CD4-positive, alpha-beta memory T cell (primary cell): ENCODE results near the gene FADS3. TPM values are rescaled to one million over a fixed set of nuclear protein-coding genes. Genes with fewer than 3 reads are reported as not detected.

Experiments used
- CTCF ChIA-PET: fragments of 350-600 bp; sonication (Branson Sonifier 250); formaldehyde crosslinking; loops from one replicate; lab custom pipeline; 2021; ENCODE audit warnings: inconsistent platforms; ENCODE audit not compliant: partially characterized antibody; lab: Charles Lee
- POLR2A ChIA-PET: fragments of 350-600 bp; sonication (Branson Sonifier 250); formaldehyde crosslinking; loops from one replicate; lab custom pipeline; 2021; ENCODE audit not compliant: partially characterized antibody; lab: Charles Lee
- DNase-seq, 5 donors: peaks; one replicate each; pipeline versions ENCODE4 v3.0.0 to v3.0.0-alpha.2; 2020 to 2022; ENCODE audit warnings: mixed read lengths in 1 of 5
- H3K27ac ChIP-seq: one replicate; pipeline ENCODE4 v1.7.0; 2013; ENCODE audit warnings: low read depth, low read length
- H3K27me3 ChIP-seq: 2 replicates; pipeline ENCODE4 v1.7.0; 2013; ENCODE audit warnings: mild to moderate bottlenecking, low read length, moderate library complexity; ENCODE audit not compliant: insufficient read depth
- H3K36me3 ChIP-seq: 2 replicates; pipeline ENCODE4 v1.7.0; 2013; ENCODE audit warnings: mild to moderate bottlenecking, low read length, moderate library complexity; ENCODE audit not compliant: insufficient read depth
- H3K4me1 ChIP-seq: 2 replicates; pipeline ENCODE4 v1.7.0; 2013; ENCODE audit warnings: mild to moderate bottlenecking, low read length, moderate library complexity; ENCODE audit not compliant: insufficient read depth
- H3K4me3 ChIP-seq, 2 donors: one replicate each; pipeline ENCODE4 v1.7.0; 2013; ENCODE audit warnings: low read length in 2 of 2, mild to moderate bottlenecking in 1 of 2
- H3K9me3 ChIP-seq, 2 donors: one replicate each; pipeline ENCODE4 v1.7.0; 2013; ENCODE audit warnings: low read length in 2 of 2, control low read depth in 1 of 2; ENCODE audit not compliant: control insufficient read depth in 1 of 2
- H3K27ac Mint-ChIP-seq, 7 donors: one replicate each; pipeline ENCODE4 v1.8.0; 2020 to 2021; ENCODE audit warnings: mixed read lengths in 7 of 7, mild to moderate bottlenecking in 6 of 7, inconsistent platforms in 3 of 7, moderate library complexity in 3 of 7
- H3K27me3 Mint-ChIP-seq, 2 donors: one replicate each; pipeline ENCODE4 v1.8.0; 2020 to 2021; ENCODE audit warnings: mixed read lengths in 2 of 2
- H3K36me3 Mint-ChIP-seq, 2 donors: one replicate each; pipeline ENCODE4 v1.8.0; 2020 to 2021; ENCODE audit warnings: mixed read lengths in 2 of 2, inconsistent platforms in 1 of 2, mild to moderate bottlenecking in 1 of 2
- H3K4me1 Mint-ChIP-seq, 4 donors: one replicate each; pipeline ENCODE4 v1.8.0; 2020 to 2021; ENCODE audit warnings: mixed read lengths in 4 of 4, mild to moderate bottlenecking in 1 of 4
- H3K4me3 Mint-ChIP-seq, 8 donors: one replicate each; pipeline ENCODE4 v1.8.0; 2020 to 2021; ENCODE audit warnings: mixed read lengths in 8 of 8, mild to moderate bottlenecking in 7 of 8, moderate library complexity in 6 of 8, inconsistent platforms in 3 of 8
- H3K9me3 Mint-ChIP-seq, 8 donors: one replicate each; pipeline ENCODE4 v1.8.0; 2020 to 2021; ENCODE audit warnings: mixed read lengths in 8 of 8, mild to moderate bottlenecking in 5 of 8, inconsistent platforms in 3 of 8, moderate library complexity in 1 of 8
- intact Hi-C: fragments of 100-400 bp; cut with micrococcal nuclease; formaldehyde crosslinking; loops from one replicate; pipeline ENCODE4 v1.15.1; 2023
- polyA plus RNA-seq, 2 donors: library from polyadenylated mRNA; unstranded; fragments of 300-500 nt; fragmentation: Illumina TruSeq; gene quantifications; one replicate each; pipeline ENCODE4 v1.2.3, GENCODE V29; 2021
- total RNA-seq, 2 experiments: library from RNA; stranded (reverse); gene quantifications; one replicate each; pipeline ENCODE4 v1.2.3, GENCODE V29; 2021

The FADS3 gene
- total and polyA plus RNA-seq, 4 experiments from 2014 or later = 2.9 to 7.8 (median 4.4) TPM

DNA sequence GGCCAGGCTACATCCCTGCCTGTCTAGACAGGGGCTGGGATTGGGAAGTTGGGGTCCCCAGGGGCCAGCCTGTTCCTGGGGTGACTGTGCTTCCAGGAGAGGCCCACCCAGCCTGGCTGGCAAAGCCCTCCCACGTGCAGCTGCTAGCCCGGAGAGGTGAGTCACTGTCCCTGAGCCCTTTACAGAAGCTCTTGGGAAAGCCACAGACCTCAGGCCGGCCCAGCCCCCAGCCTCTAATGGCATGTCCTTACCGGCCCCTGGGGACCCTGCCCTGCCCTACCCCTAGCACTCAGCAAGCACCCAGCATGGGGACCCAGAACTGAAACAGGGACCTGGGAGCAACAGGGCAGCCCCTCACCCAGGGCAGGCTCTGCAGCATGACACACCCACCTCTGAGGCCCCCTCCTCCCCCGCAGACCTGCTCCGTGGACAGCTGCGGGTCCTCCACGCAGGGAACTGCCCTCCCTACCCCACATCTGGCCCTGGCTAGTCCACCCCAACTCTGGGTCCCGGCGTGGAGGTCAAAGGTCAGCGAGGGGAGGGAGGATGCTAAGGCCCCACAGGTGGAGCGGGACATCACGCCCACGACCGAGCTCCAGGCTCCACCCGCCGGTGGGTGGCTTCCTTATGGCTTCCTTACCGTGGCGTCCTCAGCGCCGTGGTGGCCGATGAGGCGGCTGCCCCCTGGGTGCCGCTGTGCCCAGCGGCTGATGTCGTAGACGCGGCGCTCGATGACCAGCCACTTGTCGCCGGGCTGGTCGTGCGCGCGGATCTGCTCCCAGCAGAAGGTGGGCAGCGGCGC is 615 bp downstream of the FADS3 start:
- Mint-ChIP-seq H3K36me3 (no peaks in the 10 kb centered on the region), H3K4me3 (peak overlapping the region; percentile 81 to 91 (median 86)), H3K27ac (peak overlapping the region; percentile 49 to 92 (median 78)), H3K4me1 (peaks cover 2 to 14% (median 6%) of the 10 kb centered on the region in 4 donors), H3K27me3 (no peaks in the 10 kb centered on the region), H3K9me3 (peaks cover 0 to 2% (median 0%) of the 10 kb centered on the region in 8 donors)
- Histone ChIP-seq H3K36me3 (no peaks in the 10 kb centered on the region), H3K27ac (peak overlapping the region; percentile 69), H3K27me3 (no peaks in the 10 kb centered on the region), H3K9me3 (no peaks in the 10 kb centered on the region), H3K4me1 (peaks cover 11% of the 10 kb centered on the region), H3K4me3 (peak overlapping the region; percentile 29 to 40)
- peak; percentile 27 to 56 (median 36) for DNase-seq
- ChIA-PET CTCF (interaction anchor here (1.4 to 3.6 kb wide), 2 partner anchors 20 to 191 kb away, joined by 4 to 27 read pairs; no protein-coding TSS in a partner anchor), POLR2A (interaction anchor here (0.7 to 1.5 kb wide), 3 partner anchors 8 to 191 kb away, joined by 3 to 5 read pairs (median 3); no protein-coding TSS in a partner anchor)
- intact Hi-C loops = loop anchor here (5.0 kb wide), 1 partner anchor 73 kb away; the partner anchor contains the start of gene FADS1

DNA sequence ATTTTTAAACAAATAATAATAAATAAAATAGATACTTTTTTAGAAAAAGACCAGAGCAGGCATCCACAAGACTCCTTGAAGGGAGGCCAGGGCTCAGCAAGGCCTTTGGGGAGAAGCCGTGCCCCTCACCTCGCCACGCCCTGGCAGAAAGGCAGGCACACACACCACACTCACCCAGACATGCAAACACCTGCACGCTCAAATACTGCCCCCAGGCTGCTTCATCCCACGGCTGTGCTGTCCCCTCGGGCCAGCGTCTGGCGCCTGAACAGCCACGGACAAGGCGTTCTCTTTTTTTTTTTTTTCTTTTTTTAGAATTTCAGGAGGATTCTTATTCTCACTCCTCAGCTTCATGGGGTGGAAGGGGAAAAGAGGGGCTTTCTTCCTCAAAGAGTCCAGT is 1.5 kb downstream of the FADS3 start:
- no peaks in the 10 kb centered on the region for H3K36me3 ChIP-seq
- POLR2A ChIA-PET = interaction anchor here (1.5 kb wide), 1 partner anchor 9 kb away, joined by 5 read pairs; no protein-coding TSS in a partner anchor
- Mint-ChIP-seq H3K27me3 (no peaks in the 10 kb centered on the region), H3K4me1 (peaks cover 2 to 14% (median 6%) of the 10 kb centered on the region in 4 donors), H3K36me3 (no peaks in the 10 kb centered on the region), H3K9me3 (peaks cover 0 to 2% (median 0%) of the 10 kb centered on the region in 8 donors), H3K27ac (peak overlapping the region in 1 of 7 donors; percentile 80), H3K4me3 (peak overlapping the region in 6 of 8 donors; percentile 26 to 55 (median 39))
- CTCF ChIA-PET = interaction anchor here (1.4 to 3.2 kb wide), 3 partner anchors 8 to 218 kb away, joined by 4 to 13 read pairs (median 5); no protein-coding TSS in a partner anchor
- intact Hi-C loops = loop anchor here (5.0 kb wide), 1 partner anchor 73 kb away; the partner anchor contains the start of gene FADS1
- H3K27me3 ChIP-seq = no peaks in the 10 kb centered on the region
- H3K4me3 ChIP-seq = no peak overlapping the region
- no peak overlapping the region for H3K27ac ChIP-seq
- H3K4me1 ChIP-seq = peaks cover 11% of the 10 kb centered on the region
- no peak for DNase-seq
- H3K9me3 ChIP-seq = no peaks in the 10 kb centered on the region

DNA sequence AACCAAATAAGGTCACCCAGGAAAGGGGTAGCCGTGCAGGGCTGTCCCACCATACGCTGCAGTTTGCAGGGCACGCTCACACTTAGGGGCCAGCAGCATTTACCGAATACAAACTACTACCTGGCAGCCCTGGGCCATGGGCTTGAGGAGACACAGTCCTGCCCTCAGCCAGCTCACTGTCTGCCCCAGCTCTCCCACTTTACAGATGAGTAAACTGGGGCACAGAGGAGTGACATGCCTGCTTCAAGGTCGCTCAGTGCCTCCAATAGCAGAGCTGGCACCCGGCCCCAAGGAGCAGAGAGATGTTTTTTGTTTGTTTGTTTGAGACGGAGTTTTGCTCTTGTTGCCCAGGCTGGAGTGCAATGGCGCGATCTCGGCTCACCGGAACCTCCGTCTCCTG is 2.8 kb downstream of the FADS3 start:
- Mint-ChIP-seq H3K27me3 (no peaks in the 10 kb centered on the region), H3K4me1 (peaks cover 2 to 14% (median 6%) of the 10 kb centered on the region in 4 donors), H3K36me3 (no peaks in the 10 kb centered on the region), H3K4me3 (peak overlapping the region in 1 of 8 donors; percentile 20), H3K9me3 (peaks cover 0 to 2% (median 0%) of the 10 kb centered on the region in 8 donors), H3K27ac (peak overlapping the region in 1 of 7 donors; percentile 15)
- Histone ChIP-seq H3K27me3 (no peaks in the 10 kb centered on the region), H3K4me1 (peaks cover 11% of the 10 kb centered on the region), H3K4me3 (no peak overlapping the region), H3K36me3 (no peaks in the 10 kb centered on the region), H3K9me3 (no peaks in the 10 kb centered on the region), H3K27ac (no peak overlapping the region)
- CTCF ChIA-PET = interaction anchor here (0.8 to 3.2 kb wide), 4 partner anchors 9 to 219 kb away, joined by 3 to 13 read pairs (median 5); no protein-coding TSS in a partner anchor
- intact Hi-C loops = no loop called here
- no peak for DNase-seq
- POLR2A ChIA-PET = no interaction called here

DNA sequence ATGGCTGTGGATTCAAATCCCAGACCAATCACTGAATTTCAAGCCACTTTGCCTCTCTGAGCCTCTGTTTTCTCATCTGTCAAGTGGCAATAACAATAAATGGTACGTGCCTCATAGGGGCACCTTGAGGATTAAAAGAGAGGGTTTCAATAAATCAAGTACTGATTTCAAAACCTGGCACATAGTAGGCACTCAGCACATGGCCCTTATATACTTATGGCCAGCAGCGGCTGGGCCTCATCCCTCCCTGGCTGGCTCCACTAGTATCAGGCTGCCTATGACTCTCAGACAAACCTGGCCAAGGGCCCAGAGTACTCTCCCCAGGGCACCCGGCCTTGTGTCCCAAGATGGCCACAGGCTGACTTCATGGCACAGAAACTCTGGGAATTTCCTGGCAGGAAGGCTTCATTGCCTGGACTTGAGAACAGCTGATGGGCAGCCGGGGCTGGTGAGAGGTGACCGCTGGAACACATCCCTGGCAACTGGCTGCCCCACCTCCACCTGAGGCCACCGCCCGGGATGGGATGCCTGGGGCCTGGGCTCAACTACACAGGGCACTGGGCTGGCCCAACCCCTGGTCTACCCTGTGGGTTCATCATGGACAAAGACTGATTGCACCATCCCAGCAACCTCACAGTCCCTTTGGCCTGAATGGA is 3.4 kb downstream of the FADS3 start:
- POLR2A ChIA-PET = no interaction called here
- Mint-ChIP-seq H3K27ac (no peak overlapping the region), H3K4me1 (peaks cover 2 to 14% (median 6%) of the 10 kb centered on the region in 4 donors), H3K36me3 (no peaks in the 10 kb centered on the region), H3K9me3 (peaks cover 0 to 2% (median 0%) of the 10 kb centered on the region in 8 donors), H3K4me3 (no peak overlapping the region), H3K27me3 (no peaks in the 10 kb centered on the region)
- Histone ChIP-seq H3K36me3 (no peaks in the 10 kb centered on the region), H3K4me3 (no peak overlapping the region), H3K27ac (no peak overlapping the region), H3K4me1 (peaks cover 11% of the 10 kb centered on the region), H3K27me3 (no peaks in the 10 kb centered on the region), H3K9me3 (no peaks in the 10 kb centered on the region)
- CTCF ChIA-PET = interaction anchor here (1.3 to 3.2 kb wide), 3 partner anchors 10 to 220 kb away, joined by 3 to 13 read pairs (median 5); no protein-coding TSS in a partner anchor
- intact Hi-C loops = no loop called here
- DNase-seq = no peak

- peaks cover 2 to 10% (median 4%) of the 10 kb centered on the region in 4 donors for H3K4me1 Mint-ChIP-seq
- DNase-seq = no peak
- ChIA-PET CTCF (interaction anchor here (3.2 kb wide), 1 partner anchor 11 kb away, joined by 13 read pairs; no protein-coding TSS in a partner anchor), POLR2A (interaction anchor here (0.6 to 0.8 kb wide), 2 partner anchors 77 to 237 kb away, joined by 3 to 6 read pairs; no protein-coding TSS in a partner anchor)
- intact Hi-C loops = no loop called here
- no peaks in the 10 kb centered on the region for H3K36me3 ChIP-seq
- no peak overlapping the region for H3K4me3 Mint-ChIP-seq
- no peak overlapping the region for H3K4me3 ChIP-seq
- no peaks in the 10 kb centered on the region for H3K9me3 ChIP-seq
- peaks cover 11% of the 10 kb centered on the region for H3K4me1 ChIP-seq
- no peaks in the 10 kb centered on the region for H3K36me3 Mint-ChIP-seq
- no peak overlapping the region for H3K27ac ChIP-seq
- H3K27ac Mint-ChIP-seq = peak overlapping the region in 1 of 7 donors; percentile 38
- no peaks in the 10 kb centered on the region for H3K27me3 ChIP-seq
- H3K27me3 Mint-ChIP-seq = no peaks in the 10 kb centered on the region
- H3K9me3 Mint-ChIP-seq = peaks cover 0 to 2% (median 0%) of the 10 kb centered on the region in 8 donors
Measured at GRCh38 chr11:61886643-61887042, 4.7 kb downstream of the FADS3 start.

GRCh38 chr11:61885784-61886580 is 5.4 kb downstream of the FADS3 start:
- H3K27ac Mint-ChIP-seq = no peak overlapping the region
- no peaks in the 10 kb centered on the region for H3K36me3 Mint-ChIP-seq
- CTCF ChIA-PET = interaction anchor here (6.8 kb wide), 1 partner anchor 12 kb away, joined by 49 read pairs; no protein-coding TSS in a partner anchor
- Histone ChIP-seq H3K27ac (no peak overlapping the region), H3K4me3 (no peak overlapping the region), H3K4me1 (peaks cover 11% of the 10 kb centered on the region), H3K27me3 (no peaks in the 10 kb centered on the region), H3K36me3 (no peaks in the 10 kb centered on the region), H3K9me3 (no peaks in the 10 kb centered on the region)
- no peaks in the 10 kb centered on the region for H3K27me3 Mint-ChIP-seq
- H3K9me3 Mint-ChIP-seq = peaks cover 0 to 2% (median 0%) of the 10 kb centered on the region in 8 donors
- intact Hi-C loops = no loop called here
- H3K4me3 Mint-ChIP-seq = no peak overlapping the region
- POLR2A ChIA-PET = interaction anchor here (0.6 kb wide), 1 partner anchor 237 kb away, joined by 3 read pairs; no protein-coding TSS in a partner anchor
- peaks cover 2 to 9% (median 3%) of the 10 kb centered on the region in 4 donors for H3K4me1 Mint-ChIP-seq
- DNase-seq = no peak
